Upper lobe of left lung (tissue), 4 donors: ENCODE results near the gene TNFSF11.

Source experiments
- CTCF ChIP-seq, 6 experiments: fragments of 450-650 bp in 4 of 6; fragments of 200-600 bp in 2 of 6; sonication (generic) in 2 of 6; IDR thresholded peaks; one replicate each; pipeline ENCODE4 v1.5.1; 2016 to 2019; ENCODE audit warnings: antibody characterized with exemption in 6 of 6
- POLR2A ChIP-seq, 4 donors: fragments of 450-650 bp; IDR thresholded peaks; one replicate each; pipeline ENCODE4 v1.5.1; 2016 to 2017; ENCODE audit warnings: antibody characterized with exemption in 4 of 4, mild to moderate bottlenecking in 2 of 4

- no peak for TF ChIP-seq POLR2A (IDR thresholded peaks at IDR 0.05)
- TF ChIP-seq CTCF (IDR thresholded peaks at IDR 0.05), result no peak
These were observed 37.3 kb downstream of the TNFSF11 start for GRCh38 chr13:42611086-42611779.
